Panc1 (cell line): Measurements from ENCODE around the gene PRAMEF20. TPM values are rescaled to one million over a fixed set of nuclear protein-coding genes. Genes with fewer than 3 reads are reported as not detected.
"Not testable (repeated sequence)": the region's sequence is repeated elsewhere in the genome, so short reads cannot be mapped to it uniquely, and the experiment has no call there.

Experiments used
- ATAC-seq: fragments of 200-7000 bp; cut with Tn5 transposase; 2 replicates; pipeline ENCODE4 v1.9.1; 2020; ENCODE audit warnings: mild to moderate bottlenecking, moderate library complexity
- BruUV-seq: library from RNA; stranded (reverse); fragments of 400-500 nt; replicated peaks from 2 replicates; lab custom pipeline; 2021; lab: Mats Ljungman, UMichigan
- CTCF ChIA-PET: fragments of 300-600 bp; sonication (Branson Sonifier 250); formaldehyde crosslinking; loops from one replicate; lab custom pipeline; 2022; ENCODE audit warnings: antibody characterized with exemption; lab: Charles Lee
- POLR2A ChIA-PET: fragments of 300-600 bp; sonication (Branson Sonifier 250); formaldehyde crosslinking; loops from one replicate; lab custom pipeline; 2022; ENCODE audit warnings: antibody characterized with exemption; lab: Charles Lee
- DNase-seq: peaks from one replicate; pipeline ENCODE4 v3.0.0-alpha.2; 2010; ENCODE audit warnings: low read depth, low spot score
- H3K27ac ChIP-seq: 2 replicates; pipeline ENCODE4 v1.5.1; 2011; ENCODE audit warnings: mild to moderate bottlenecking, low read length, inconsistent platforms
- H3K27me3 ChIP-seq: fragments of 200-500 bp; sonication (Bioruptor generic); 2 replicates; pipeline ENCODE4 v1.6.0; 2014; ENCODE audit warnings: low read length, inconsistent platforms; ENCODE audit not compliant: control insufficient read depth, insufficient read depth
- H3K36me3 ChIP-seq: fragments of 200-500 bp; sonication (Bioruptor generic); 2 replicates; pipeline ENCODE4 v1.5.1; 2014; ENCODE audit warnings: inconsistent platforms, mild to moderate bottlenecking, low read length, moderate library complexity; ENCODE audit not compliant: control insufficient read depth, insufficient read depth
- H3K4me1 ChIP-seq: 2 replicates; pipeline ENCODE4 v1.5.1; 2011; ENCODE audit warnings: inconsistent platforms, mild to moderate bottlenecking, low read length, moderate library complexity; ENCODE audit not compliant: control insufficient read depth, insufficient read depth
- H3K4me3 ChIP-seq, 2 experiments: 2 replicates each; pipeline ENCODE4 v1.5.1; 2011 to 2012; ENCODE audit warnings: low read depth in 2 of 2, low read length in 2 of 2, mild to moderate bottlenecking in 2 of 2, inconsistent platforms in 1 of 2, moderate library complexity in 1 of 2
- H3K9me3 ChIP-seq: fragments of 200-500 bp; sonication (Bioruptor generic); 2 replicates; pipeline ENCODE4 v1.5.1; 2014; ENCODE audit warnings: low read depth, mild to moderate bottlenecking, inconsistent platforms, low read length, moderate library complexity; ENCODE audit not compliant: control insufficient read depth, insufficient read depth
- POLR2AphosphoS5 ChIP-seq: IDR thresholded peaks from 2 replicates; pipeline ENCODE4 v1.6.1; 2012; ENCODE audit warnings: mild to moderate bottlenecking, low read depth, low read length, moderate library complexity
- SIN3A ChIP-seq: IDR thresholded peaks from 2 replicates; pipeline ENCODE4 v1.6.1; 2012; ENCODE audit warnings: low read depth, mild to moderate bottlenecking, low read length, moderate library complexity, borderline replicate concordance; ENCODE audit not compliant: insufficient read depth
- TCF7L2 ChIP-seq: IDR thresholded peaks from 2 replicates; pipeline ENCODE4 v1.6.1; 2011; ENCODE audit warnings: mild to moderate bottlenecking, low read depth, low read length, inconsistent platforms
- in situ Hi-C: cut with HindIII; loops from 2 replicates; pipeline ENCODE4 v1.10.0; 2016; ENCODE audit warnings: low sequenced_read_pairs, low pct_unique_long_range_greater_than_20kb
- intact Hi-C: fragments of 100-400 bp; cut with micrococcal nuclease; formaldehyde crosslinking; loops from one replicate; pipeline ENCODE4 v1.10.0; 2022; ENCODE audit not compliant: unreplicated experiment
- total RNA-seq: library from RNA; stranded (reverse); gene quantifications from one replicate; pipeline ENCODE4 v1.2.1, GENCODE V29; 2021; ENCODE audit not compliant: unreplicated experiment
- TF ChIP-seq, protein P1 (sequence below): fragments of 450-650 bp; IDR thresholded peaks from 2 replicates; pipeline ENCODE4 v1.5.1; 2017; ENCODE audit warnings: mild to moderate bottlenecking
- TF ChIP-seq, protein P2 (sequence below), 2 experiments: IDR thresholded peaks; 2 replicates each; pipeline ENCODE4 v1.6.1; 2011 to 2012; ENCODE audit warnings: low read depth in 2 of 2, control low read depth in 1 of 2, low read length in 1 of 2, mild to moderate bottlenecking in 1 of 2, moderate library complexity in 1 of 2; ENCODE audit not compliant: insufficient read depth in 1 of 2

The PRAMEF20 gene
- total RNA-seq, 1 experiment from 2014 or later = not detected

GRCh38 chr1:13430495-13430894, 20.2 kb downstream of the PRAMEF20 start:
- H3K36me3 ChIP-seq = no peaks in the 10 kb centered on the region
- ChIA-PET POLR2A (no interaction called here), CTCF (interaction anchor here (0.6 kb wide), 1 partner anchor 650 kb away, joined by 3 read pairs; no protein-coding TSS in a partner anchor)
- no TSS peak for BruUV-seq
- in situ Hi-C loops (no loop called here), intact Hi-C loops (no loop called here)
- no peaks in the 10 kb centered on the region for H3K27me3 ChIP-seq
- no peak for TF ChIP-seq POLR2AphosphoS5
- TF ChIP-seq SIN3A = no peak
- TF ChIP-seq, protein P1, sequence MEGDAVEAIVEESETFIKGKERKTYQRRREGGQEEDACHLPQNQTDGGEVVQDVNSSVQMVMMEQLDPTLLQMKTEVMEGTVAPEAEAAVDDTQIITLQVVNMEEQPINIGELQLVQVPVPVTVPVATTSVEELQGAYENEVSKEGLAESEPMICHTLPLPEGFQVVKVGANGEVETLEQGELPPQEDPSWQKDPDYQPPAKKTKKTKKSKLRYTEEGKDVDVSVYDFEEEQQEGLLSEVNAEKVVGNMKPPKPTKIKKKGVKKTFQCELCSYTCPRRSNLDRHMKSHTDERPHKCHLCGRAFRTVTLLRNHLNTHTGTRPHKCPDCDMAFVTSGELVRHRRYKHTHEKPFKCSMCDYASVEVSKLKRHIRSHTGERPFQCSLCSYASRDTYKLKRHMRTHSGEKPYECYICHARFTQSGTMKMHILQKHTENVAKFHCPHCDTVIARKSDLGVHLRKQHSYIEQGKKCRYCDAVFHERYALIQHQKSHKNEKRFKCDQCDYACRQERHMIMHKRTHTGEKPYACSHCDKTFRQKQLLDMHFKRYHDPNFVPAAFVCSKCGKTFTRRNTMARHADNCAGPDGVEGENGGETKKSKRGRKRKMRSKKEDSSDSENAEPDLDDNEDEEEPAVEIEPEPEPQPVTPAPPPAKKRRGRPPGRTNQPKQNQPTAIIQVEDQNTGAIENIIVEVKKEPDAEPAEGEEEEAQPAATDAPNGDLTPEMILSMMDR = no peak
- TF ChIP-seq, protein P2, sequence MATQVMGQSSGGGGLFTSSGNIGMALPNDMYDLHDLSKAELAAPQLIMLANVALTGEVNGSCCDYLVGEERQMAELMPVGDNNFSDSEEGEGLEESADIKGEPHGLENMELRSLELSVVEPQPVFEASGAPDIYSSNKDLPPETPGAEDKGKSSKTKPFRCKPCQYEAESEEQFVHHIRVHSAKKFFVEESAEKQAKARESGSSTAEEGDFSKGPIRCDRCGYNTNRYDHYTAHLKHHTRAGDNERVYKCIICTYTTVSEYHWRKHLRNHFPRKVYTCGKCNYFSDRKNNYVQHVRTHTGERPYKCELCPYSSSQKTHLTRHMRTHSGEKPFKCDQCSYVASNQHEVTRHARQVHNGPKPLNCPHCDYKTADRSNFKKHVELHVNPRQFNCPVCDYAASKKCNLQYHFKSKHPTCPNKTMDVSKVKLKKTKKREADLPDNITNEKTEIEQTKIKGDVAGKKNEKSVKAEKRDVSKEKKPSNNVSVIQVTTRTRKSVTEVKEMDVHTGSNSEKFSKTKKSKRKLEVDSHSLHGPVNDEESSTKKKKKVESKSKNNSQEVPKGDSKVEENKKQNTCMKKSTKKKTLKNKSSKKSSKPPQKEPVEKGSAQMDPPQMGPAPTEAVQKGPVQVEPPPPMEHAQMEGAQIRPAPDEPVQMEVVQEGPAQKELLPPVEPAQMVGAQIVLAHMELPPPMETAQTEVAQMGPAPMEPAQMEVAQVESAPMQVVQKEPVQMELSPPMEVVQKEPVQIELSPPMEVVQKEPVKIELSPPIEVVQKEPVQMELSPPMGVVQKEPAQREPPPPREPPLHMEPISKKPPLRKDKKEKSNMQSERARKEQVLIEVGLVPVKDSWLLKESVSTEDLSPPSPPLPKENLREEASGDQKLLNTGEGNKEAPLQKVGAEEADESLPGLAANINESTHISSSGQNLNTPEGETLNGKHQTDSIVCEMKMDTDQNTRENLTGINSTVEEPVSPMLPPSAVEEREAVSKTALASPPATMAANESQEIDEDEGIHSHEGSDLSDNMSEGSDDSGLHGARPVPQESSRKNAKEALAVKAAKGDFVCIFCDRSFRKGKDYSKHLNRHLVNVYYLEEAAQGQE (IDR thresholded peaks at IDR 0.05; ENCODE audit: insufficient read depth in 1 of 2, low read depth in 2 of 2, low read length in 1 of 2) = no peak
- no peak for TF ChIP-seq TCF7L2
- no peak overlapping the region for H3K4me3 ChIP-seq
- no peak for DNase-seq
- no peaks in the 10 kb centered on the region for H3K4me1 ChIP-seq
- no peaks in the 10 kb centered on the region for H3K9me3 ChIP-seq
- H3K27ac ChIP-seq = no peak overlapping the region
- ATAC-seq = no peak

DNA sequence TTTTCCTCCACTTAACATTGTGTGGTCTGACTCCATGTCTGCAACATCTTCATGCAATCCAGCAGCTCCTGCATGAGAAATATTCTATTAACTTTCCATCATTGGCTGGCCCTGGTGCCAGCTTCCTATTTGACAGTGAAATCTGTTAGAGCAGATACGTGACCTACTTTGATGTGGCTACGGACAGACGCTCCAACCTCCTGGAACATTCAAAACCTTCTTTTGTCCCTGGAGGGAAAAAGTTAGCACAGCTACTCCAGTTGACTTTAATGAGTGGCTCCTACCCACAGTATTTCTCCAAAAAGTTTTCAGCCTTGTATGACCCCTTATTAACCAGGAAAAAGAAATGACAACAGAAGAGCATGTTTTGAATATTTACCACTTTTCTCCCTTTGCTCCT, 22.0 kb downstream of the PRAMEF20 start:
- Histone ChIP-seq H3K9me3 (no peaks in the 10 kb centered on the region), H3K36me3 (no peaks in the 10 kb centered on the region), H3K4me3 (no peak overlapping the region), H3K27ac (no peak overlapping the region), H3K27me3 (peaks cover under 1% of the 10 kb centered on the region; the same call in 1 of the 2 replicates), H3K4me1 (no peaks in the 10 kb centered on the region)
- no peak for DNase-seq
- no TSS peak for BruUV-seq
- ChIA-PET POLR2A (no interaction called here), CTCF (no interaction called here)
- intact Hi-C loops (no loop called here), in situ Hi-C loops (no loop called here)
- ATAC-seq = no peak
- TF ChIP-seq TCF7L2 (no peak), SIN3A (no peak), POLR2AphosphoS5 (no peak)
- TF ChIP-seq, protein P2 (IDR thresholded peaks at IDR 0.05; ENCODE audit: insufficient read depth in 1 of 2, low read depth in 2 of 2, low read length in 1 of 2) = no peak
- TF ChIP-seq, protein P1 = no peak

GRCh38 chr1:13433694-13434358, 23.6 kb downstream of the PRAMEF20 start:
- H3K27ac ChIP-seq, CTCF ChIA-PET, H3K36me3 ChIP-seq, intact Hi-C loops, ATAC-seq, BruUV-seq, H3K27me3 ChIP-seq, H3K4me3 ChIP-seq, H3K4me1 ChIP-seq, H3K9me3 ChIP-seq, DNase-seq, in situ Hi-C loops, POLR2A ChIA-PET: not testable (repeated sequence)
